Activated naive CD4-positive, alpha-beta T cell treated with anti-CD3 and anti-CD28 coated beads, Interleukin-2, amount 50 U/mL, for 16 hours (primary cell): ENCODE results near the gene RUFY3.
A peak's percentile ranks its signal among the peaks of the same experiment; 100 is the strongest.
"Not testable (repeated sequence)": the region's sequence is repeated elsewhere in the genome, so short reads cannot be mapped to it uniquely, and the experiment has no call there.

Experiments used
- DNase-seq: peaks from one replicate; pipeline ENCODE4 v3.0.0-alpha.2; 2020

The RUFY3 gene, protein sequence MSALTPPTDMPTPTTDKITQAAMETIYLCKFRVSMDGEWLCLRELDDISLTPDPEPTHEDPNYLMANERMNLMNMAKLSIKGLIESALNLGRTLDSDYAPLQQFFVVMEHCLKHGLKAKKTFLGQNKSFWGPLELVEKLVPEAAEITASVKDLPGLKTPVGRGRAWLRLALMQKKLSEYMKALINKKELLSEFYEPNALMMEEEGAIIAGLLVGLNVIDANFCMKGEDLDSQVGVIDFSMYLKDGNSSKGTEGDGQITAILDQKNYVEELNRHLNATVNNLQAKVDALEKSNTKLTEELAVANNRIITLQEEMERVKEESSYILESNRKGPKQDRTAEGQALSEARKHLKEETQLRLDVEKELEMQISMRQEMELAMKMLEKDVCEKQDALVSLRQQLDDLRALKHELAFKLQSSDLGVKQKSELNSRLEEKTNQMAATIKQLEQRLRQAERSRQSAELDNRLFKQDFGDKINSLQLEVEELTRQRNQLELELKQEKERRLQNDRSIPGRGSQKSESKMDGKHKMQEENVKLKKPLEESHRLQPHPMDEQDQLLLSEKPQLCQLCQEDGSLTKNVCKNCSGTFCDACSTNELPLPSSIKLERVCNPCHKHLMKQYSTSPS

DNA sequence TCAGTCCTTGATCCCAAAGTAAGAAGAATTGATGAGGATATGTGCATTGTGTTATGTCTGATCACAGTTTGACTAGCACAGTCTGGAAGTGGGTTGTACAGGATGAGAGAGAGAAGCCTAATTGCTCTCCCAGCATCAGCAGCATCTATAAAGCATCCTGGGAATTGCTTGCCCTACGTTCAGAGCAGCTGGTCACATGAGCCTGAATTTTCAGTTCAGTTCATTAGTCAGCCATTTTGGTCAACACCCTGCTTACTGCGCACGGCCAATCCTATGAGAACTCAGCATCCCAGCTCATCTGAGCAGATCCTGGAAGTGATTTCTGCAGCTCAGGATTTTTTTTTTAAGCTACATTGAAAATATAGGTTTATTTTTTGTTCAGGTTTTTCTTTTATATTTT, at the start of gene RUFY3:
TSS of gene RUFY3 (plus strand) at position 218 of the 400 bp plus-strand sequence. CDS start 610 bp downstream, outside the sequence.
- DNase-seq: no peak

DNA sequence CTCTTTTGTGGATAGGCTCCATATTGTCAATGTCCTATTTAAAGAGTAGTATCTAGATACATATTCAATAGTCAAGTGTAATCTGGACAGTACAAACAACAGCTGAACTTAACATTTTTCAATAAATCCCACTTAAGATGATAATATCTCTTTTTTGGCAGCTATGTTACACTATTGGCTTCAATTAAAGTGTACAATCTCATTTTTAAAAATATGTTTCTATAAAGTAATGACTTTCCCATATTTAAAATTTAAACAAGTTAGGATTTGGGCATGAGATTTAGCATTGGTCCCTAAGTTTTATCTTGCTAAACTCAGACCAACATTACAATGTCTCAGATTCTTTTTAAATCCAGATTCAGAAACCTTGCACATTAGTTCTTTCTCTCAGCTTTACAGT, 47.6 kb upstream of the RUFY3 start:
- DNase-seq: no peak

DNA sequence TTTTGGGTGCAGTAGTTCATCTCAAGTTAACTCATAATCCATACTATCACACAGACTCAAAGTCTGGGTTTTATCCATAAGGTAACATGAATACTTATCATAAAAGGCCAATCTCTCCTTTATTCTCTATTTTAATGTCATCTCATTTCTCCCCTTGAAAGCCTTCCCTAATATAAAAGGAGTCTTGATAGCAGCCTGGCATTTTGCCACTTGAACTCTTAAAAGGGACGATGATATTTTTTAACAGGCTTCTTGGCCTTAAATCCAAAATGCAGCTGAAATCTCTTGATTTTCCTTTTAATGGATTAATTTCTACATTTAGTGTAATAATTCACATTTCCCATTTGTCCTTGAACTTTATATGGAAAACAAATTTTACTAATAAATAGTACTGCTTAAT, 47.0 kb upstream of the RUFY3 start:
- no peak for DNase-seq

DNA sequence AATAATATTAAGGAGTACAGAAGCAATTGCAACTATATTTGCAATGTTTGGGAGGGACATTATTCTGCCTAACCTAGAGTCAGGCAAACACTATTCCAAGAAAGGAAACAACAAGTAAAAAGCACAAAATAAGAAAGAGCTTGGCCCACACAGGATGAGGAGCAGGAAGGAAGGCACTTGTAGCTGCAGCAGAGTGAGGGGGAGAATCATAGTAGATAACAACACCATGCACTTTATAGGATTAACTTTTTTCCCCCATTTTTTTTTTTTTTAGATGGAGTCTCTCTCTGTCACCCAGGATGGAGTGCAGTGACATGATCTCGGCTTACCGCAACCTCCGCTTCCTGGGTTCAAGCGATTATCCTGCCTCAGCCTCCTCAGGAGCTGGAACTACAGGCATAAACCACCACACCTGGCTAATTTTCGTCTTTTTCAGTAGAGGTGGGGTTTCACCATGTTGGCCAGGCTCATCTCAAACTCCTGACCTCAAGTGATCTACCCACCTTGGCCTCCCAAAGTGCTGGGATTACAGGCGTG, 45.1 kb upstream of the RUFY3 start:
- no peak for DNase-seq

DNA sequence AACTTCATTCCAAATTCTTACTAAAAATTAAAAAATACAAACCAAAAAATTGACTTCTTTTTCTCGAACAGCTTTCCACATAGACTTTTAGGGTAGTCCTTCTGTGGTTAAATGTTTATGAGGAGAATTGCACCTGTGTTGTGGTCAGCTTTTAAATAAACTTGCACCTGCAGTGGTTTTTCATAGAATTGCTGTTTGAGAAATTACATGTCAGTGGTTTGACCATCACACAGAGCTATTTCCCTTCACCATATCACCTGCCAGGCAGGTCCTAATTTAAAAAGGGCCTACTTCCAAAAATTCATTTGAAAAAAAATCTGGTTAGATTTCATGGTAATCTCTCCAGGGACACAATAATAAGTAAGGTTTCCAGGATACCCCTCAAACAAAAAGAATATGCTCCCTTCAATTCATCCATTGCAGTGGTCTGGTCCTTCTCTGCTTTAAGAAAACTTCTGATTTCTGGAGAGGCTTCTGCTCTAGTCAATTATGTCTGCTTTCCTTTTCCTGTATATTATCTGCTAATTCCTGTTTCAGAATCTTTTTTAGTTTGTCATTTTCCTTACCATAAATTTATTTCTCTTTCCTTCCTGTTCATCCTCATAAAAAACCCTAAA, 43.3 kb upstream of the RUFY3 start:
- DNase-seq: no peak

DNA sequence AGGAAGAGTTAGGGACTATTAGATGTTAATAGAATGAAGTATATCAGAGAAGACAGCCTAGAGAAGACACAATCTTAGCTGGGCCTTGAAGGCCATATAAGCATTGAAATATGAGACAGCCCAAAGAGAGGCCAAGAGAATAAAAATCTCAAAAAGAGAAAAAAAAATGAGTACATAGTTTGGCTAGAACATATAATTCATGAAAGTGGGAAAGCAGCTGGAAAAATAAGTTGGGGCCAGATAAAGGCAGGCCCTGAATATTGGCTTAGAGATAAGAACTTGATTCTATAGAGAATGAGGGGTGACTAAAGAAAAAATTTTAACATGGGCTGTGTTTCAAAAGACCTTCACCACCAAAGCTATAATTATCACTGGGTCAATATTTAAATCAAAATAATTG, 40.8 kb upstream of the RUFY3 start:
- DNase-seq: no peak

DNA sequence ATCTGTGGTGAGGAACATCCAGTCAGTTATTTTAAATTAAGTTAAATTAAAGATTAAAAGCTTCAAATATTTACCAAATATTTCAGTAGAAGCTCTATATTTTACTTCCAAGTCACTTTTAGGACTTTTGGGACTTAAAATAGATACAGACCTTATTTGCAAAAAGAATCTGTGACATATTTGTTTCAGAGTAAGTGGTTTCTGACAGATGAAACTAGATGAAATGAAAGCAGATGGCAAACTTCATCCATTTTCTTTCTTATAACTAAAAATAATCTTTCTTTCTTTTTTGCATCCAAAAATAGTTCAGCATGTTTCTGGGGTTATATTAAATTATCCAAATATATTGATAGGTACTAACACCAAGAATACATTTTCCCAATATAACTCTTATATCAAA, 40.1 kb upstream of the RUFY3 start:
- DNase-seq: no peak

DNA sequence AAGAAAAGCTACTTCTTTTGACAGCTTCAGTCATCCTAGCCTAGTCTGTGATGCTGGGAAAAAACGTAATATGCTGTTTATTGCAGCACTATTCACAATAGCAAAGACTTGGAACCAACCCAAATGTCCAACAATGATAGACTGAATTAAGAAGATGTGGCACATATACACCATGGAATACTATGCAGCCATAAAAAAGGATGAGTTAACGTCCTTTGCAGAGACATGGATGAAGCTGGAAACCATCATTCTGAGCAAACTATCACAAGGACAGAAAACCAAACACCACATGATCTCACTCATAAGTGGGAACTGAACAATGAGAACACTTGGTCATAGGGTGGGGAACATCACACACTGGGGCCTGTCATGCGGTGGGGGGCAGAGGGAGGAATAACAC, 39.6 kb upstream of the RUFY3 start:
- DNase-seq: not testable (repeated sequence)

DNA sequence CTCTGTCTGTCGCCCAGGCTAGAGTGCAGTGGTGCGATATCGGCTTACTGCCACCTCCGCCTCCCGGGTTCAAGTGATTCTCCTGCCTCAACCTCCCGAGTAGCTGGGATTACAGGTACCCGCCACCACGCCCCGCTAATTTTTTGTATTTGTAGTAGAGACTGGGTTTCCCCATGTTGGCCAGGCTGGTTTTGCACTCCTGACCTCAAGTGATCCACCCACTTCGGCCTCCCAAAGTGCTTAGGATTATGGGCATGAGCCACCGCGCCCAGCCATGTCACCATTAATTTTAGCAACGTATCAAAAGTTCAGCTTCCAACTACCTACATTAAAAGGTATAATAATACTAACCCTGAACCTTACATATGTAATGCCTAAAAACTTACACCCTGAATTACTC, 34.4 kb upstream of the RUFY3 start:
- DNase-seq: no peak

DNA sequence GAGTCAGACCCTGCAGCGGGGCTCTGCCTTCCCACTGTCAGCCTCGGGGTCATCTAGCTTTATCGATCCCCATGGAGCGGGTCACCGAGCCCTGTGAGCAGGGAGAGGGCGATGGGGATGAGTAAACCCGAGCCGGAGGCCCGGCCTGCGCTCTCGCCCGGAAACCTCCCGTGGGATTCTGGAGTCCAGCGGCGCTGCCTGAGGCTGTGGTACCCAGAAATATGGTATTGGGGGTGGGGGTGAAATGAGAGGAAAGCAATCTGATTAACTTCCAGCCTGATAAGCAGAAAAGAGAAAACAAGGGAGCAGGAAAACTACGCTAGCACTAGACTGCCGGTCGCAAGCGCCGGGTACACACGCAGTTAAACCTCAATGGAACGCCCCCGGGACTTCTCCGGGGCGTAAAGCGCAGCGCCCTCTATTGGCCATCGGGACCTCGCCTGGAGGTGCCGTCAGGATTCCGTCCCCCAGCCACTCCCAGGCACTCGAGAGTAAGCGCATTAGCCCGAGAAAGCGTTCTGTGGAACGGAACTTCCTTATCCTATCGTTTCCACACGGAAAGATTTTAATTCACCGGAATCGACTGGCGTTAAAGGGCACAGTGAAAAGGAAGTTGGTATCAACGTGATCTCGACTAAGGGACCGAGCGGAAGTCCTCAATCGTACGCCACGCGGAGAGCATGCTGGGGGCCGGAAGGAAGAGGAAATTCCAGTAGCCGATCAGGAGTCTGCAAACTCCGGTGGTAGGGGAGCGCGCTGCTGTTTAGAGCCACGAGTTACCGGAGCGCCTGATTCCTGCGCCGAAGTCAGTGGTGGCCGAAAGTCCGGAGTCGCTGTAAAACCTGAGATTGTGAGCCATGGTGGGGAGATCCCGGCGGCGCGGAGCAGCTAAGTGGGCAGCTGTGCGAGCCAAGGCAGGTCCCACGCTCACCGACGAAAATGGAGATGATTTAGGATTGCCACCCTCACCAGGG, 33.7 kb upstream of the RUFY3 start, which contains the start of gene UTP3:
TSS of gene UTP3 (plus strand) at position 712 of the 974 bp plus-strand sequence. CDS start at position 858, 146 bp downstream.
- DNase-seq: peak; percentile 95

DNA sequence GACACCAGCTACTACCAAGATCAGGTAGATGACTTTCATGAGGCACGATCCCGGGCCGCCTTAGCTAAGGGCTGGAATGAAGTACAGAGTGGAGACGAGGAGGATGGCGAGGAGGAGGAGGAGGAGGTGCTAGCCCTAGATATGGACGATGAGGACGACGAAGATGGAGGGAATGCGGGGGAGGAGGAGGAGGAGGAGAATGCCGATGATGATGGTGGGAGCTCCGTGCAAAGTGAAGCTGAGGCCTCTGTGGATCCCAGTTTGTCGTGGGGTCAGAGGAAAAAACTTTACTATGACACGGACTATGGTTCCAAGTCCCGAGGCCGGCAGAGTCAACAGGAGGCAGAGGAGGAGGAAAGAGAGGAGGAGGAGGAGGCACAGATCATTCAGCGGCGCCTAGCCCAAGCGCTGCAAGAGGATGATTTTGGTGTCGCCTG, 33.0 kb upstream of the RUFY3 start:
- DNase-seq: no peak

DNA sequence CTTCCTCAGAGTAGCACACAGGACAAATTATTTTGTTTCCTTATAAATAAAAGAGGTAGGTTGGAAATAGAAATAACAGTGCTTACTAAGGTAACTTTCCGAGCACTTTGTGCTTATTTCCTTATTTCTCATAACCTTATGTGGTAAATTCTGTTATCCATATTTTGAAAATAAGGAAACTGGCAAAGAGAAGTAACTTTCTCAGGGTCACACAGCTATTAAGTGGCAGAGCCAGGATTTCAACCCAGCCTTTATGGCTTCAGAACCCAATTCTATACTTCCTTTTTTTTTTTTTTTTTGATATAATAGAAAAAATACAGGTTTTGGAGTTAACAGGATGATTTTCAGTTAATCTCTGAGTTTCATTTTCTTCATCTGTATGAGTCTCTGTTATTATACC, 30.1 kb upstream of the RUFY3 start:
- DNase-seq: no peak

DNA sequence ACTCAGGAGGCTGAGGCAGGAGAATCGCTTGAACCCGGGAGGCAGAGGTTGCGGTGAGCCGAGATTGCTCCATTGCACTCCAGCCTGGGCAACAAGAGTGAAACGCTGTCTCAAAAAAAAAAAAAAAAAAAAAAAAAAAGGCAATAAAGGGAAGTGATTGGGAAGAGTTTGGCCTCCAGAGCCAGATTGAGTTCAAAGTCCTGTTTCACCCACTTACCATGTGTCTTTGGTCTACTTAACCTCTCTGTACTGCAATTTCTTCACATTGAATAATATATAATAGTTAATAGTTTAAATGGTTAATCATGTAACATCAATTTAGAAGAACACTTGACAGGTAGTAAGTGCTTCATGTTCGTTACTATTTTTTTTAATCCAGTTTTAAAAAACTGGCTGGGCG, 27.1 kb upstream of the RUFY3 start:
- DNase-seq: not testable (repeated sequence)

DNA sequence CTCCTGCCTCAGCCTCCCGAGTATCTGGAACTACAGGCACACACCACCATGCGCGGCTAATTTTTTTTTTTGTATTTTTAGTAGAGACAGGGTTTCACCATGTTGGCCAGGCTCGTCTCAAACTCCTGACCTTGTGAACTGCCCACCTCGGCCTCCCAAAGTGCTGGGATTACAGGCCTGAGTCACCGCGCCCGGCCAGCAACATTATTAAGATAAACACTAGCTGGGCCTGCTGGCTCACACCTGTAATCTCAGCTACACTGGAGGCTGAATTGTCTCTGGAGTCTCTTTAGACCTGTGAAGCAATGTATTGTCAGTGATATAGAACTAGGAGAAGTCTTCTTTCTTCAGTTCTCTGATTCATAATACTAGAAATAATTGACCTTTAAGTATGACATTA, 23.3 kb upstream of the RUFY3 start:
- not testable (repeated sequence) for DNase-seq

DNA sequence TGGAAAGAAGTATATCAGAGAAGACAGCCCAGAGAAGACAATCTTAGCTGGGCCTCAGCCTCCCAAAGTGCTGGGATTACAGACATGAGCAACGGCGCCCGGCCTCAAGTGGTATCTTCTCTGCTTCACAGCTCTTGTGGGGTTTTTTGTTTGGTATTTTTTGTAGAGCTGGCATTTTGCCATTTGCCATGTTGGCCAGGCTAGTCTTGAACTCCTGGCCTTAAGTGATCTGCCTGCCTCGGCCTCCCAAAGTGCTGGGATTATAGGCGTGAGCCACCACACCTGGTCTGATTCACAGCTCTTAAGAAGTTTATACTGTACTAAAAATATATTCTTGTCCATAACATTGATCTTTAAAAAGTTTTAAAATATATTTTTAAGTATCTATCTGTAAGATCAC, 21.1 kb upstream of the RUFY3 start:
- no peak for DNase-seq

DNA sequence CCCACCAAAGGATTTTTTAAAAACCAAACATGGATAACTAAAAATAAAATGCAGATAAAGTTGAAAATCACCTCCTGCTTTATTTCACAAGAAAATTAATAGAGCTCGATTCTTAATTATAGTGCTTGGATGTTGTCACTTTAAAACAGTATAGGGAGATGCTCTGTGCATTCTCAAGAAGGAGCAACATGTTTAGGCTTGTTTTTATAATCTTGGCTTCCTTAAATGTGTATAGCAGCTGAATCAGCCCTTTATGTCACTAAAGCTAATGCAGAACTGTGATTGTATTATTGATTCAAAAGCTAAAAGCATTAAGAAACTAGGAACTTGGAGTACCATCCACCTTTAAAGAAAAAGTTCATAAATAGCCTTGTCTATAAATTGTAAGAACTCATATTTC, 20.5 kb upstream of the RUFY3 start:
- no peak for DNase-seq

DNA sequence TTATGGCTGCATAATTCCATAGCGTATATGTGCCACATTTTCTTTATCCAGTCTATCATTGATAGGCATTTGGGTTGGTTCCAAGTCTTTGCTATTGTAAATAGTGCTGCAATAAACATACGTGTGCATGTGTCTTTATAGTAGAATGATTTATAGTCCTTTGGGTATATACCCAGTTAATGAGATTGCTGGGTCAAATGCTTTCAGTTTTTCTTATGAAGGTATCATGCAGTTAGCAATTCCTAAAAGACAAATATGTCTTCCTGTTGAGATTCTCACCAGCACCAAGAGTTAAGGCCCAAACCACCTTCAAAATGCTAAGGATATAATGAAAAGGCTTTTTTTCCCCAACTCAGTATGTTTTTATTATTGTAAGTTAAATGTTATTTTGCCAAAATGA, 19.2 kb upstream of the RUFY3 start:
- DNase-seq: not testable (repeated sequence)

DNA sequence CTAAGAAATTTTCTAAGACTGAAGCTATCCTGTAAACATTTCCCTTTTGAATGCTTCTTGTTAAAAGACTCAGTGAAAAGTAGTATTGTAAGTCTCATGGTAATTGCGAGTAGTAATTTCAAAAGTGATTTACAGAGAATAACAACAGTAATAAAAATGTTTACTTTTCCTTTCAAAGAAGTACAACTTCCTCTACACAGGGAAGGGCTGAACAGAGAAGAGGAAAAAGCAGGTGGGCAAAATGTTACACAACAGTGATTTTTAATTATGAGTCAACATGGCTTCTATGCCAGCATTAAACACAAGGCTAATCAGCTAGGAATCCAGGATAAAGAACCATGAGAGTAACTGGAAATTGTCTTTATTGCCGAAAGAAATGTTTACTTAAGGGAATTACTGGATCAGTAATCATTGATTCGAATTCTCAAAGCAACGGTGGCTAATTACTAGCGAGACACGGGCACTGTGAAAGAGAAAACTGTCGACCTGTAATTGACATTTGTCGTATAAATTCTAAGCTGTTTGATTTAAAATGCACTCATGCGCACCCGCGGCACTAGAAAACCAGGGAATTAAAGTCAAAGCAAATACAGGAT, 18.0 kb upstream of the RUFY3 start:
- no peak for DNase-seq

DNA sequence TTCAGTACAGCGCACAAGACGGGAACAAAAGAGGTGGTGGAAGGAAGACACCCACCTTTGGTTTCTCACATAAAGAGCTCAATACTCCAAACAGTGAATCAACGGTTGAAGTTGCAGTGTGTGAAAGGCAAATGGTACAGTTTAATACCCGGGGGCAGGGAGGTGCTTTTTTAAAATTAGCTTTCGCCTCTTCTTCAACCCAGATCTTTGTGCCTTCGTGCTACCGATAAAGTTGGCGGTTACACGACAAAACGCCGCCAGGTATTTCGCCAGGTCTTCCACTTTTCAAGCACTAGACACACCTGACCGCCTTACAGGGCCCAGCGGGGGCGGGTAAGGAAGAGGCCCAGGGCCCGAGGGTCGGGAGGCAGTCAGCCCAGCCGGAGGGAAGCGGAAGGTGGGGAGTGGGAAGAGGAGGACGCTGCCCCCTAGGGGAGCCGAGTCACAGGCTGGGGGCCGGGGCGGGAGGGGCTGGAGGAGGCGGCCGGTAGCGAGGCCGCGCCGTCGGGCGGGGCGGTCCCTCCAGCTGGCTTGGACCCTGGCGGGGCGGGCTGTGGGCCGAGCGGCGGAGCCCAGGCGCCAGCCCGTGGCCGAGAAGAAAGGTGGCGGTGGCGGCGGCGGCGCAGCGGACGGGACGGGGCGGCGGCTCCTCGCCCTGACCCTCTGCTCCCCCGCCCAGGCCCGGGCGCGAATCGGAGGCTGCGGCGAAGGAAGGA, 17.4 kb upstream of the RUFY3 start:
- peak; percentile 48 for DNase-seq

DNA sequence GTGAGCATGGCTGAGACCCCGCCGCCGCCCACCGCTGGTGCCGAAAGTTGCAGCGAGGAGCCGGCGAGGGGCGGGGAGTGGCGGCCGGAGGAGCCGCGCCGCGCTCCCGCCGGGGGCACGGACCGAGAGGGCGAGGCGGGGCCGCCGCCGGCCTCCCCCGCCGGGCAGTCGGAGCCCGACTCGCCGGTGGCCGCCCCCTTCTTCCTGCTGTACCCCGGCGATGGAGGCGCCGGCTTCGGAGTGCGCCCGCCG, 16.9 kb upstream of the RUFY3 start:
- no peak for DNase-seq

DNA sequence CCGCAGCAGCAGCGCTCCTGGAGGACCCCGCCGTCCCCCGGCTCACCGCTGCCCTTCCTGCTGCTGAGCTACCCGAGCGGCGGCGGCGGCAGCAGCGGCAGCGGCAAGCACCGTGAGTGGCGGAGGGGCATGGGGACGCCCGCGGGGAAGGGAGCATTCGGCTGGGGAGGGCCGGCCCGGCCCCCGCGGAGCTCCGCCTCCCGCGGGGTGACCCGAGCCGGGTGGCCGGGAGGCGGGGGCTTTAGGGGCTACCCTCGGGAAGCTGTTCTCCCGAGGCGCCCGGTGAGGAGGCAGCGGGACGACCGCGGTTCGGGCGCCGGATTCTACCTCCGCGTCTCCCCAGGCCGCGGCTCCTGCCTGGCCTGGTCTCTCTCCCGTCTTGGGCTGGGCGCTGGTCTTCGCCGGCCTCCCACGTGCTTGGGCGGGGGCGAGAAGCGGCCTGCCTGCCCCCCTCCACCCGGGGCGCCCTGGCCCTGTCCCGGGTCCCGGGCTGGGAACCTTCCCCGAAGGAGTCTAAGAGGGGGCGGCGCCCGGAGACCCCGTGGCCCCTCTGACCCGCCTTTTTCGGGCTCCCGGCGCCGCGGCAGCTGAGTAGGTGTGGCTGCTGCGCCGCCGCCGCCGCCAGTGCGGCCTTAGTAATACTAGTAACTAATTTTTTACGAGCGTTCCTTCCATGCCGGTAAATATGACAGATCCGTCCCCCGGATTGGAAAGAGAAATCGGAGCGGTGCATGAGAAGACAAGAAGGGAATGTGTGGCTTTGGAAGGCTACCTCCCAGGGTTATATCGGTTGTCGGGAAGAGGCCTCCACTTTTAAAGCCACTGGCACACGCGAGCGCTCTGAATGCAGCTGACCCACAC, 16.4 kb upstream of the RUFY3 start:
- peak; percentile 77 for DNase-seq
